H9 (cell line): ENCODE data around the gene CCDC33. TPM values are rescaled to one million over a fixed set of nuclear protein-coding genes. Genes with fewer than 3 reads are reported as not detected.

ENCODE experiments used
- DNase-seq: peaks from one replicate; pipeline ENCODE4 v3.0.0-alpha.2; 2017
- H2AFZ ChIP-seq: one replicate; pipeline ENCODE4 v1.6.1; 2013; ENCODE audit warnings: mild to moderate bottlenecking, low read length, control low read depth, moderate library complexity
- H2AK5ac ChIP-seq: 2 replicates; pipeline ENCODE4 v1.6.1; 2013; ENCODE audit warnings: low read length, control low read depth, mixed read lengths; ENCODE audit not compliant: insufficient read length
- H2BK120ac ChIP-seq: one replicate; pipeline ENCODE4 v1.6.1; 2013; ENCODE audit warnings: low read depth, mild to moderate bottlenecking, low read length, control low read depth, inconsistent platforms; ENCODE audit not compliant: poor library complexity, severe bottlenecking
- H2BK12ac ChIP-seq: 2 replicates; pipeline ENCODE4 v1.6.1; 2013; ENCODE audit warnings: low read length, control low read depth, mixed read lengths, low read depth; ENCODE audit not compliant: insufficient read length
- H2BK15ac ChIP-seq: 2 replicates; pipeline ENCODE4 v1.6.1; 2013; ENCODE audit warnings: low read depth, low read length, control low read depth
- H2BK20ac ChIP-seq: one replicate; pipeline ENCODE4 v1.6.1; 2013; ENCODE audit warnings: low read depth, mild to moderate bottlenecking, low read length, control low read depth, inconsistent platforms; ENCODE audit not compliant: poor library complexity, severe bottlenecking
- H2BK5ac ChIP-seq: 2 replicates; pipeline ENCODE4 v1.6.1; 2013; ENCODE audit warnings: low read length, control low read depth, mixed read lengths; ENCODE audit not compliant: insufficient read length
- H3K14ac ChIP-seq: 2 replicates; pipeline ENCODE4 v1.6.1; 2013; ENCODE audit warnings: low read length, control low read depth; ENCODE audit not compliant: insufficient read depth
- H3K18ac ChIP-seq: 2 replicates; pipeline ENCODE4 v1.6.1; 2013; ENCODE audit warnings: low read depth, mild to moderate bottlenecking, mixed read lengths, low read length, control low read depth; ENCODE audit not compliant: insufficient read length
- H3K23ac ChIP-seq: 2 replicates; pipeline ENCODE4 v1.6.1; 2013; ENCODE audit warnings: low read length, control low read depth, mixed read lengths, low read depth; ENCODE audit not compliant: insufficient read length
- H3K23me2 ChIP-seq: 2 replicates; pipeline ENCODE4 v1.6.1; 2013; ENCODE audit warnings: low read depth, mild to moderate bottlenecking, mixed read lengths, low read length, control low read depth; ENCODE audit not compliant: insufficient read length, poor library complexity, severe bottlenecking
- H3K27ac ChIP-seq: 2 replicates; pipeline ENCODE4 v1.5.1; 2013; ENCODE audit warnings: low read length, control low read depth, mixed read lengths, low read depth; ENCODE audit not compliant: insufficient read length
- H3K27me3 ChIP-seq: 2 replicates; pipeline ENCODE4 v1.6.1; 2013; ENCODE audit warnings: low read length, control low read depth, inconsistent platforms; ENCODE audit not compliant: insufficient read depth
- H3K4ac ChIP-seq: 2 replicates; pipeline ENCODE4 v1.6.1; 2013; ENCODE audit warnings: low read depth, mild to moderate bottlenecking, control low read depth, inconsistent platforms, low read length, moderate library complexity
- H3K4me1 ChIP-seq: 2 replicates; pipeline ENCODE4 v1.6.1; 2013; ENCODE audit warnings: low read length, control low read depth, inconsistent platforms; ENCODE audit not compliant: insufficient read depth
- H3K4me2 ChIP-seq: 2 replicates; pipeline ENCODE4 v1.6.1; 2013; ENCODE audit warnings: low read length, control low read depth, mixed read lengths; ENCODE audit not compliant: insufficient read length, insufficient read depth
- H3K56ac ChIP-seq: 2 replicates; pipeline ENCODE4 v1.6.1; 2013; ENCODE audit warnings: low read depth, mild to moderate bottlenecking, mixed read lengths, low read length, control low read depth; ENCODE audit not compliant: insufficient read length
- H3K79me1 ChIP-seq: 2 replicates; pipeline ENCODE4 v1.6.1; 2013; ENCODE audit warnings: low read depth, mild to moderate bottlenecking, moderate library complexity, low read length, control low read depth, inconsistent platforms; ENCODE audit not compliant: insufficient read depth, poor library complexity, severe bottlenecking
- H3K79me2 ChIP-seq: 2 replicates; pipeline ENCODE4 v1.6.1; 2013; ENCODE audit warnings: low read length, control low read depth, inconsistent platforms; ENCODE audit not compliant: insufficient read depth
- H3K9ac ChIP-seq: 2 replicates; pipeline ENCODE4 v1.6.1; 2013; ENCODE audit warnings: low read length, control low read depth, mixed read lengths; ENCODE audit not compliant: insufficient read length; ENCODE audit errors: extremely low read depth
- H3K9me3 ChIP-seq: one replicate; pipeline ENCODE4 v1.6.1; 2013; ENCODE audit warnings: low read depth, low read length, inconsistent platforms; ENCODE audit not compliant: control insufficient read depth
- H3T11ph ChIP-seq: one replicate; pipeline ENCODE4 v1.6.1; 2013; ENCODE audit warnings: mild to moderate bottlenecking, low read length, control low read depth, inconsistent platforms
- H4K20me1 ChIP-seq: one replicate; pipeline ENCODE4 v1.6.1; 2013; ENCODE audit not compliant: control insufficient read depth, insufficient read length, insufficient read depth
- H4K5ac ChIP-seq: 2 replicates; pipeline ENCODE4 v1.6.1; 2013; ENCODE audit warnings: low read depth, mild to moderate bottlenecking, mixed read lengths, low read length, control low read depth; ENCODE audit not compliant: insufficient read length
- H4K8ac ChIP-seq: replicated peaks from 2 replicates; pipeline ENCODE4 v1.6.1; 2013; ENCODE audit warnings: low read length, control low read depth, mixed read lengths, low read depth; ENCODE audit not compliant: insufficient read length
- H4K91ac ChIP-seq: 2 replicates; pipeline ENCODE4 v1.6.1; 2013; ENCODE audit warnings: low read depth, mild to moderate bottlenecking, moderate library complexity, mixed read lengths, low read length, control low read depth; ENCODE audit not compliant: insufficient read length
- H3K27ac Mint-ChIP-seq, 3 experiments: 2 replicates in 2 of 3; 3 replicates in 1 of 3; pipeline ENCODE4 v1.8.0; 2020 to 2021; ENCODE audit warnings: mixed read lengths in 3 of 3, mild to moderate bottlenecking in 1 of 3, moderate library complexity in 1 of 3
- H3K27me3 Mint-ChIP-seq: 2 replicates; pipeline ENCODE4 v1.8.0; 2021; ENCODE audit warnings: low read depth, mild to moderate bottlenecking, moderate library complexity, mixed read lengths
- H3K36me3 Mint-ChIP-seq, 3 experiments: 2 replicates in 2 of 3; 3 replicates in 1 of 3; pipeline ENCODE4 v1.8.0; 2020 to 2021; ENCODE audit warnings: low read depth in 3 of 3, mixed read lengths in 3 of 3; ENCODE audit not compliant: insufficient read depth in 1 of 3
- H3K4me1 Mint-ChIP-seq, 2 experiments: 2 replicates each; pipeline ENCODE4 v1.8.0; 2020; ENCODE audit warnings: mixed read lengths in 2 of 2
- H3K4me3 Mint-ChIP-seq, 2 experiments: 2 replicates in 1 of 2; 3 replicates in 1 of 2; pipeline ENCODE4 v1.8.0; 2020 to 2021; ENCODE audit warnings: mild to moderate bottlenecking in 2 of 2, mixed read lengths in 2 of 2, moderate library complexity in 1 of 2
- H3K9me3 Mint-ChIP-seq, 2 experiments: 2 replicates in 1 of 2; 3 replicates in 1 of 2; pipeline ENCODE4 v1.8.0; 2020; ENCODE audit warnings: mild to moderate bottlenecking in 2 of 2, mixed read lengths in 2 of 2, moderate library complexity in 1 of 2
- CTCF ChIP-seq: fragments of 200-600 bp; sonication (generic); conservative IDR thresholded peaks from 3 replicates; pipeline ENCODE4 v1.8.0; 2021; ENCODE audit warnings: antibody characterized with exemption, mild to moderate bottlenecking
- WGBS: extraction: QIAGEN DNeasy Blood & Tissue Kit; methylation state at CpG from one replicate; pipeline ENCODE4 v1.1.7; 2013; ENCODE audit warnings: missing lambda C conversion rate, low lambda C conversion rate, mixed read lengths; ENCODE audit not compliant: insufficient read length; ENCODE audit errors: extremely low coverage; 5-methylcytosine and 5-hydroxymethylcytosine counted together
- total RNA-seq: library from RNA; stranded (reverse); gene quantifications from 2 replicates; pipeline ENCODE4 v1.2.1, GENCODE V29; 2021

The CCDC33 gene
- total RNA-seq, 1 experiment from 2014 or later: 4.6 TPM

- Mint-ChIP-seq H3K4me1 (peaks cover 14 to 36% of the 10 kb centered on the region in 2 experiments), H3K36me3 (no peaks in the 10 kb centered on the region), H3K27me3 (no peaks in the 10 kb centered on the region), H3K9me3 (no peaks in the 10 kb centered on the region), H3K4me3 (no peak overlapping the region), H3K27ac (no peak overlapping the region)
- no peak overlapping the region for H2BK15ac ChIP-seq
- H2BK5ac ChIP-seq: no peak overlapping the region
- H4K91ac ChIP-seq: no peak overlapping the region
- no CpG with 5 or more reads among the region's 4 CpGs for WGBS
- H2AFZ ChIP-seq: no peak overlapping the region
- H3K56ac ChIP-seq: no peak overlapping the region
- H3K4me2 ChIP-seq: no peak overlapping the region
- no peak for DNase-seq
- no peak overlapping the region for H3K4ac ChIP-seq
- no peak overlapping the region for H2BK20ac ChIP-seq
- no peak overlapping the region for H3K18ac ChIP-seq
- H3K27me3 ChIP-seq: no peaks in the 10 kb centered on the region
- H3K27ac ChIP-seq: no peak overlapping the region
- no peak overlapping the region for H2AK5ac ChIP-seq
- H2BK120ac ChIP-seq: no peak overlapping the region
- no peaks in the 10 kb centered on the region for H4K20me1 ChIP-seq
- H4K5ac ChIP-seq: no peak overlapping the region
- TF ChIP-seq CTCF: no peak
- no peak overlapping the region for H3K23ac ChIP-seq
- H3K9me3 ChIP-seq: no peaks in the 10 kb centered on the region
- H3K79me2 ChIP-seq: no peaks in the 10 kb centered on the region
- H3K14ac ChIP-seq: no peak overlapping the region
- H3K23me2 ChIP-seq: no peaks in the 10 kb centered on the region
- no peak overlapping the region for H2BK12ac ChIP-seq
- H3K9ac ChIP-seq: no peak overlapping the region
- H4K8ac ChIP-seq: no peak overlapping the region
- no peak overlapping the region for H3T11ph ChIP-seq
- no peaks in the 10 kb centered on the region for H3K79me1 ChIP-seq
- H3K4me1 ChIP-seq: no peaks in the 10 kb centered on the region
Observed at GRCh38 chr15:74383286-74383685, 147.2 kb downstream of the CCDC33 start.
